Neuronal stem cell (in vitro differentiated cells): ENCODE measurements around the gene ANG.

Source experiments
- DNase-seq: peaks from one replicate; pipeline ENCODE4 v3.0.0-alpha.2; 2013; ENCODE audit warnings: low spot score
- H2AFZ ChIP-seq: one replicate; pipeline ENCODE4 v1.6.1; 2013; ENCODE audit warnings: mild to moderate bottlenecking, low read length, inconsistent platforms
- H2AK5ac ChIP-seq: 2 replicates; pipeline ENCODE4 v1.6.1; 2013; ENCODE audit warnings: low read depth, mild to moderate bottlenecking, inconsistent platforms, low read length, moderate library complexity, mixed read lengths
- H2BK120ac ChIP-seq: 2 replicates; pipeline ENCODE4 v1.6.1; 2013; ENCODE audit warnings: low read depth, mild to moderate bottlenecking, inconsistent platforms, low read length, moderate library complexity, mixed read lengths
- H2BK12ac ChIP-seq: one replicate; pipeline ENCODE4 v1.6.1; 2013; ENCODE audit warnings: low read length, inconsistent platforms
- H2BK15ac ChIP-seq: 2 replicates; pipeline ENCODE4 v1.6.1; 2013; ENCODE audit warnings: mild to moderate bottlenecking, low read length, inconsistent platforms, mixed read lengths
- H2BK5ac ChIP-seq: one replicate; pipeline ENCODE4 v1.6.1; 2013; ENCODE audit warnings: inconsistent platforms, mild to moderate bottlenecking, low read length, moderate library complexity
- H3K14ac ChIP-seq: one replicate; pipeline ENCODE4 v1.6.1; 2013; ENCODE audit warnings: low read length, inconsistent platforms
- H3K18ac ChIP-seq: 2 replicates; pipeline ENCODE4 v1.6.1; 2013; ENCODE audit warnings: low read length, inconsistent platforms
- H3K23ac ChIP-seq: 2 replicates; pipeline ENCODE4 v1.6.1; 2013; ENCODE audit warnings: low read depth, mild to moderate bottlenecking, mixed read lengths, low read length, inconsistent platforms; ENCODE audit not compliant: poor library complexity
- H3K27ac ChIP-seq: replicated peaks from 3 replicates; pipeline ENCODE4 v1.5.1; 2013; ENCODE audit warnings: low read length, inconsistent platforms
- H3K27me3 ChIP-seq, 3 experiments: 2 replicates each; pipeline ENCODE4 v1.6.1; 2013; ENCODE audit warnings: low read length in 3 of 3, mild to moderate bottlenecking in 2 of 3, inconsistent platforms in 1 of 3, low read depth in 1 of 3, mixed read lengths in 1 of 3, moderate library complexity in 1 of 3; ENCODE audit not compliant: control insufficient read depth in 3 of 3, insufficient read depth in 3 of 3
- H3K36me3 ChIP-seq, 2 donors: replicated peaks in 1 of 2; 2 replicates each; pipeline ENCODE4 v1.6.1; 2013; ENCODE audit warnings: low read length in 2 of 2; ENCODE audit not compliant: control insufficient read depth in 2 of 2, insufficient read depth in 2 of 2
- H3K4ac ChIP-seq: 2 replicates; pipeline ENCODE4 v1.6.1; 2013; ENCODE audit warnings: inconsistent platforms, mild to moderate bottlenecking, low read length, moderate library complexity
- H3K4me1 ChIP-seq, 2 donors: 1 replicate in 1 of 2; 2 replicates in 1 of 2; pipeline ENCODE4 v1.6.1; 2013; ENCODE audit warnings: low read length in 2 of 2, low read depth in 1 of 2; ENCODE audit not compliant: control insufficient read depth in 2 of 2, insufficient read depth in 1 of 2
- H3K4me2 ChIP-seq: one replicate; pipeline ENCODE4 v1.6.1; 2013; ENCODE audit warnings: mild to moderate bottlenecking, low read length, inconsistent platforms; ENCODE audit not compliant: insufficient read depth, poor library complexity, severe bottlenecking
- H3K4me3 ChIP-seq, 2 donors: 2 replicates each; pipeline ENCODE4 v1.5.1; 2013; ENCODE audit warnings: low read length in 2 of 2, mild to moderate bottlenecking in 2 of 2, inconsistent platforms in 1 of 2, moderate library complexity in 1 of 2
- H3K79me1 ChIP-seq: one replicate; pipeline ENCODE4 v1.6.1; 2013; ENCODE audit warnings: low read depth, mild to moderate bottlenecking, inconsistent platforms, low read length, moderate library complexity
- H3K9ac ChIP-seq: one replicate; pipeline ENCODE4 v1.6.1; 2013; ENCODE audit warnings: mild to moderate bottlenecking, low read depth, low read length, inconsistent platforms; ENCODE audit not compliant: poor library complexity
- H3K9me3 ChIP-seq, 2 donors: replicated peaks in 1 of 2; 2 replicates each; pipeline versions ENCODE3 to v1.6.1; 2013; ENCODE audit warnings: low read length in 2 of 2, mild to moderate bottlenecking in 2 of 2, inconsistent platforms in 1 of 2, low read depth in 1 of 2, mixed read lengths in 1 of 2, moderate library complexity in 1 of 2; ENCODE audit not compliant: control insufficient read depth in 2 of 2, insufficient read depth in 1 of 2
- H4K8ac ChIP-seq: one replicate; pipeline ENCODE4 v1.6.1; 2013; ENCODE audit warnings: low read depth, mild to moderate bottlenecking, inconsistent platforms, low read length, moderate library complexity
- H4K91ac ChIP-seq: one replicate; pipeline ENCODE4 v1.6.1; 2013; ENCODE audit warnings: low read length, low read depth, mild to moderate bottlenecking, inconsistent platforms; ENCODE audit not compliant: poor library complexity
- WGBS, 2 donors: extraction: QIAGEN DNeasy Blood & Tissue Kit; methylation state at CpG; one replicate each; pipeline ENCODE4 v1.1.7; 2013; ENCODE audit warnings: missing lambda C conversion rate in 2 of 2, mixed read lengths in 1 of 2; ENCODE audit not compliant: insufficient read length in 2 of 2, insufficient replicate concordance in 1 of 2; ENCODE audit errors: extremely low coverage in 2 of 2; 5-methylcytosine and 5-hydroxymethylcytosine counted together

ANG gene

DNA sequence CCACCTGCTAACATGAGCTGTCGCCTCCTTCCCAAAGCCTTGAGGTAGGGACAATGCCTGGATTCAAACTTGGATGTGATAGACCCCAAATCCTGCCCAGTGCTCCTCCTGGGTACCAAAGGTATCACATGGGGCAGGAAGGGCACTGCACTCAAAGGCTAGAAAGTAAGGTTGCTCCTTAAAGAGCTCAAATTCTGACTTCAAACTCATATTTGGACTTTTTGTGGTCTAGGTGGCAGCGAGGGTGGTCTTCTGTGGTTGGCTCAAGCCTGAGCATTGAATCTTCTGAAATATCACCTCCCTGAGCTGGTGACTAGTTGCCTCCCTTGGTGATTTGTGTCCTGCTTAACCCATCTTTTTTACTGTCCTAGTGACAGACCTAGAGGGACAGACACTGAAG, 12.5 kb upstream of the ANG start:
- no peak for DNase-seq
- peaks cover 2 to 3% of the 10 kb centered on the region in 2 donors for H3K4me1 ChIP-seq
- no peak overlapping the region for H2AK5ac ChIP-seq
- no peak overlapping the region for H3K27ac ChIP-seq
- no peak overlapping the region for H3K9ac ChIP-seq
- H3K4me2 ChIP-seq = no peak overlapping the region
- H2BK15ac ChIP-seq = no peak overlapping the region
- H3K36me3 ChIP-seq = no peaks in the 10 kb centered on the region
- no peak overlapping the region for H3K4ac ChIP-seq
- H3K79me1 ChIP-seq = no peaks in the 10 kb centered on the region
- no peak overlapping the region for H4K8ac ChIP-seq
- H2BK120ac ChIP-seq = no peak overlapping the region
- no peak overlapping the region for H4K91ac ChIP-seq
- H2BK12ac ChIP-seq = no peak overlapping the region
- no peak overlapping the region for H3K18ac ChIP-seq
- peaks cover 0 to 5% (median 0%) of the 10 kb centered on the region in 3 experiments for H3K27me3 ChIP-seq
- no peaks in the 10 kb centered on the region for H3K9me3 ChIP-seq
- H3K23ac ChIP-seq = no peak overlapping the region
- H2AFZ ChIP-seq = no peak overlapping the region
- no CpG with 5 or more reads among the region's 2 CpGs for WGBS, 2 donors
- H3K14ac ChIP-seq = no peak overlapping the region
- no peak overlapping the region for H2BK5ac ChIP-seq
- no peak overlapping the region for H3K4me3 ChIP-seq

DNA sequence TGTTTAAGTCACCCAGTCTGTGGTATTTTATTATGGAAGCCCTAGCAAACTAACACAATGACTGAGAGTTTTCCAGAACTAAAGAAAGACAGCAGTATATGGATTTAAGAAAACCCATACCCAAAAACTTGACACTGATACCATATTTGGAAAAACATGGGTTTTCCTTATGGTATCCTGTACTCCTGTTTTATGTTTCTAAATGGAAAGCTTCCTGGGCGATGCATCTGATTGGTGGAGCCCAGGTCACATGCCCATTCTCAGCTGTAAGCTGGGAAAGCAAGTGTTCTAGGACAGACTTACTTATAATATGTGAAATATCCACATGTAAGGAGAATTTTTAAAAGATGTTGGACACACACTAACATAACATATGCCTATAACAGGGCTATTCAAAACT, 8.7 kb upstream of the ANG start:
- no peak overlapping the region for H2BK120ac ChIP-seq
- H3K4me3 ChIP-seq = no peak overlapping the region
- H2AK5ac ChIP-seq = no peak overlapping the region
- no peak overlapping the region for H2BK15ac ChIP-seq
- no peak overlapping the region for H3K27ac ChIP-seq
- H2AFZ ChIP-seq = no peak overlapping the region
- H3K4me2 ChIP-seq = no peak overlapping the region
- H3K23ac ChIP-seq = no peak overlapping the region
- no peak overlapping the region for H2BK12ac ChIP-seq
- no peak overlapping the region for H4K91ac ChIP-seq
- H3K18ac ChIP-seq = no peak overlapping the region
- H3K9me3 ChIP-seq = no peaks in the 10 kb centered on the region
- no CpG with 5 or more reads among the region's 1 CpG for WGBS, 2 donors
- H3K9ac ChIP-seq = no peak overlapping the region
- H3K4ac ChIP-seq = no peak overlapping the region
- no peaks in the 10 kb centered on the region for H3K36me3 ChIP-seq
- no peak overlapping the region for H3K14ac ChIP-seq
- no peak overlapping the region for H4K8ac ChIP-seq
- peaks cover 2 to 3% of the 10 kb centered on the region in 2 donors for H3K4me1 ChIP-seq
- DNase-seq = no peak
- H2BK5ac ChIP-seq = no peak overlapping the region
- H3K27me3 ChIP-seq = peaks cover 0 to 5% (median 0%) of the 10 kb centered on the region in 3 experiments
- H3K79me1 ChIP-seq = no peaks in the 10 kb centered on the region

DNA sequence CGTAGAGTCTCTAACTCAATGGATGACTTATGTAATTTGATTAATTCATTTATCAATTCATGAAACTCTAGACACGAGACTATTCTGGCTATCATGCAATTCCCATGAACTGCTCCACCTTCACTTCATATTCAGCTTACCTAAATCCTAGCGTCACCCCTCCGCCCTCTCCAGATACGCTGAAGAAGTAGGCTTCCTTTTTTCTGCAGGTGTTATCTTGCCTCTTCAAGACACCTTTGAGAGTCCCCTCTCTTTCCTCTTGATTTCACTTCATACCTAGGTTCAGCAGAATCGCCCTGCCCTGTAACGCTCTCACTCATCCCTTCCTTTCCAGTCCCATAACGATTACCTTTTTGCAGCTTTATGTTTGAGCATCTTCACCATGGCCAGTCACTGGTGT, 8.2 kb upstream of the ANG start:
- no peak overlapping the region for H2BK15ac ChIP-seq
- H3K9me3 ChIP-seq = no peaks in the 10 kb centered on the region
- H3K4me2 ChIP-seq = peak overlapping the region; percentile 60
- no peaks in the 10 kb centered on the region for H3K36me3 ChIP-seq
- H2BK5ac ChIP-seq = no peak overlapping the region
- no peak overlapping the region for H3K9ac ChIP-seq
- H3K18ac ChIP-seq = no peak overlapping the region
- H3K14ac ChIP-seq = no peak overlapping the region
- peaks cover 3 to 4% of the 10 kb centered on the region in 2 donors for H3K4me1 ChIP-seq
- H4K8ac ChIP-seq = no peak overlapping the region
- no peak overlapping the region for H3K27ac ChIP-seq
- H3K23ac ChIP-seq = no peak overlapping the region
- no peak overlapping the region for H3K4ac ChIP-seq
- H2AFZ ChIP-seq = peak overlapping the region; percentile 91
- H2BK120ac ChIP-seq = no peak overlapping the region
- H3K27me3 ChIP-seq = peaks cover 0 to 5% (median 3%) of the 10 kb centered on the region in 3 experiments
- DNase-seq = no peak
- no peak overlapping the region for H4K91ac ChIP-seq
- H3K79me1 ChIP-seq = no peaks in the 10 kb centered on the region
- H2BK12ac ChIP-seq = no peak overlapping the region
- H2AK5ac ChIP-seq = no peak overlapping the region
- WGBS, 2 donors = no CpG with 5 or more reads among the region's 8 CpGs
- peak overlapping the region in 1 of 2 donors; percentile 88 for H3K4me3 ChIP-seq

DNA sequence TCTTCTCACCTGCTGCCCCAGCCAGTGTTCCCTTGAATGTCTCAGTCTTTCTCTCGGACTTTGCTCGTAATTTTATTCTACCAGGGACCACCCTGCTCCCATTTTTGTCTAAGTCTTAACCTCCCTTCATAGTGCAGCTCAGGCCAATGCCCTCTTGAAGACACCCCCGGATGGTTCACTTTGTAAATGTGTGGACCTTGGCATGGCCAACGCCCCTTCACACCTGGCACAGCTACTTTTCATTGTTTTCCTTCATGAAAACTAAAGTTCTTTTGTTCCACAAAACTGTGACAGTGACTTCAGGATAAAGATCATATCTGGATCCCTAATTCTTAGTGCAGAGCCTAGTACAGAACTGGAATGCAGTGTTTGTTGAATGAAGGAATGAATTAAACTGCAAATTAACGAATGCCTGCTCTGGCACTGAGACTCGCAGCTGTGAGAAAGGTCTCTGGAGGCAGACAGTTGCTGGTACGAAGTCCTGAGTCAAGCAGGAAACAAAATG, 7.7 kb upstream of the ANG start:
- no CpG with 5 or more reads among the region's 7 CpGs for WGBS, 2 donors
- no peak overlapping the region for H3K27ac ChIP-seq

More for the DNA sequence above, 7.7 kb upstream of the ANG start:
- Histone ChIP-seq H3K4ac (no peak overlapping the region), H2AK5ac (no peak overlapping the region), H2AFZ (peak overlapping the region; percentile 91), H3K4me2 (peak overlapping the region; percentile 60), H3K9ac (no peak overlapping the region), H2BK12ac (no peak overlapping the region), H2BK120ac (no peak overlapping the region), H3K79me1 (no peaks in the 10 kb centered on the region), H3K36me3 (no peaks in the 10 kb centered on the region), H4K8ac (no peak overlapping the region), H3K14ac (no peak overlapping the region), H2BK5ac (no peak overlapping the region), H2BK15ac (no peak overlapping the region), H3K27me3 (peaks cover 0 to 3% (median 1%) of the 10 kb centered on the region in 3 experiments), H3K9me3 (no peaks in the 10 kb centered on the region), H4K91ac (no peak overlapping the region), H3K4me1 (peaks cover 3 to 4% of the 10 kb centered on the region in 2 donors), H3K18ac (no peak overlapping the region), H3K4me3 (peak overlapping the region; percentile 80 to 88), H3K23ac (no peak overlapping the region)
- no peak for DNase-seq
